GM20000 (cell line): ENCODE data around the gene CAMK4.

Source experiments
- DNase-seq: peaks from one replicate; pipeline ENCODE4 v3.0.0; 2012; ENCODE audit warnings: low spot score
- CTCF ChIP-seq: IDR thresholded peaks from 2 replicates; pipeline ENCODE4 v1.5.1; 2012; ENCODE audit warnings: mild to moderate bottlenecking, control low read depth; ENCODE audit errors: extremely low read depth, missing control alignments

The CAMK4 gene

DNA sequence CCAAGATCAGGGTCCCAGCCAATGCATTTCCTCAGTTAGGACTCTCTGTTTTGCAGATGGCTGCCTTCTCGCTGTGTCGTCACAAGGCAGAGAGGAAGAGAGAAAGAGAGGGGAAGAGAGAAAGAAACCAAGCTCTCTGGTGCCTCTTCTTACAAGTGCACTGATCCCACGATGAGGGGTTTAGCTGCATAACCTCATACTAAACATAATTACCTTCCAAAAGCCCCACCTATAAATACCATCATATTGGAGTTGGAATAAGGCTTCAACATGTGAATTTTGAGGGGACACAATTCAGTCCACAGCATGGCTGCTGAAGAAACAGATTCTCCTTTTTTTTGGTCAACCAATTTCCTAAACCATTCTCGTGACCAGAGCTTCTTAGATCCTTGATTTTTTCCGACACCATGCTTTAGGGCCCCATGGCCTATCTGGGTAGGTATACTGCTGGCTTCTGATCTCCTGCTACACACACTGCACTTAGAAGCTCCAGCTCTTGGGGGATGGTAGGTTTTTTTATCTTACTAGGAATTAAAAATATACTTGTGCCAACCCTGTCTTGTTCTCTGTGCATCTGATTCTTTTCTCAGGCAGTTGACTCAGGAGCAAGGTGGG lies 5.1 kb downstream of the CAMK4 start:
- TF ChIP-seq CTCF, result no peak
- DNase-seq, result no peak

DNA sequence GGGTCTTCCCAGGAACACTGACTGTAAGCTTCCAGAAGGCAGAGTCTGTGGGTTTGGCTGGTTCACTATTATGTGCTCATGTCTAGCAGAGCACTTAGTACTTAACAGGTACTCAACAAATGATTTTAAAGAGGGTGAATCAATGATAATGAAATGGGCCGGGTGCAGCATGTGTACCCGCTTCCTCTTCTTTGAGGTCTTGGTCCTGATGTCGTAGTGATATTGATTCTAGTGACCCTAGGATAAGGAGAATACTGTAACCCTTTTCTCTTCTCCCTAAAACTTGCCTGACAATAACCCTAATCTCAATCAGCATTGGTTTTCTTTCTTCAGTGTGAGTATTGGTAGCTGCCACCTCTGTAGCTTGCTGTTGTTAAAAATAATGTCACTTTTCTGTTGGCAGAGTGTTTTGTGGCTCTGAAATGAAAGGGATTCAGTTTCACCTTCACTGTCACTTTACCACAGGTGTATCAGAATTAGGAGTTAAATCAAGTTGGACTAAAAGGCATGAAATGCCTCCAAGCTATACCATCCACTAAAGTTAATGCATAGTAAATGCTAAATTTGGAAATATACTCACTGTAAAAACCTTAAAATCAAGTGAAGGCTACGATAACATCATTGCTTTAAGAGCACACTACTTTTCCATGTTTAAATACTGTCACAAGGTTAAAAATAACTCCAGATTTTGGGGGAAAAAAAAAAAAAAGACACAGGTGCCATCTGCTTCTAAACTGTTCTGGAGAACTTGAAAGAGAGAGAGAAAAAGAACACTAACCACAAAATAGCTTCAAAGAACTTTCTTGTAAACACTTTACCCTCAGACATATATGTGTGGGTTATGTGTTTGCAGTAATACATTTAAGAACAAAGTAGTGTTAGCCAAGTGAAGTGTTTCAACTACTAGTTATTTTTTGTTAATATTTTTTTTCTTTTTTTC lies 6.0 kb downstream of the CAMK4 start:
- DNase-seq, result no peak
- TF ChIP-seq CTCF, result no peak

GRCh38 chr5:111231119-111231518 lies 6.9 kb downstream of the CAMK4 start:
- TF ChIP-seq CTCF, result no peak
- no peak for DNase-seq

DNA sequence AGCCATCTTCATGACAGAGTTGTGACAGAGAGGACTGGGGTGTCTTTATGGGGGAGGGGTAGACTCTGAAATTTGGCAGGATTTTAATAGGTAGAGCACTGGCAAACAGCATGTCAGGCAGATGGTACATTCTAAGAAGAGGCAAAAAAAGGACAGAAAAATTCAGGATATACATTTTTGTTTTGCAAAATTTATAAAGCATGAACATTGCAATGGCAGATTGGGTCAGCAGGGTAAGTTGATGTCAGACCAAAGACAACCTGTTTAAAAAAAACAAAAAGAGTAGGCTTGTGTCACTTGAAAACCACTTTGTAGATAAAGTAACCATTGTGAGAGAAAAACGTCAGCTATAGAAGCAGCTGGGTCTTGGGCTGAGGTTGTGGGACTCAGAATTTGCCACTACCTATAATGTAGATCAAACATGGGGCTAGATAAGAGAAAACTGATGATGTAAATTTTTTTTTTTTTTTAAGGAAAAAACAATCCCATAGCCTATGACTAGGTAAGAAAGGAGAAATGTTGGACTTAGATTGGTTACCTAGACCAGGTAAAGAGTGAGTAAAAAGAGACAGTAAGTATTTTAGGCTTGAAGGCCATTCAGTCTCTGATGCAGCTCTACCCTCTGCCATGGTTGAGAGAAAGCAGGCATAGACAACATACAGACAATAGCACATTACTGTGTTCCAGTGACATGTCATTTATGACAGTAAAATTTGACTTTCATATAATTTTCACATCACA lies 8.3 kb downstream of the CAMK4 start:
- TF ChIP-seq CTCF, result no peak
- DNase-seq, result no peak

- no peak for DNase-seq
- TF ChIP-seq CTCF, result no peak
Measured at GRCh38 chr5:111233052-111233374, 8.8 kb downstream of the CAMK4 start.

- DNase-seq, result no peak
- no peak for TF ChIP-seq CTCF
Measured at GRCh38 chr5:111234125-111234524, 9.9 kb downstream of the CAMK4 start.

DNA sequence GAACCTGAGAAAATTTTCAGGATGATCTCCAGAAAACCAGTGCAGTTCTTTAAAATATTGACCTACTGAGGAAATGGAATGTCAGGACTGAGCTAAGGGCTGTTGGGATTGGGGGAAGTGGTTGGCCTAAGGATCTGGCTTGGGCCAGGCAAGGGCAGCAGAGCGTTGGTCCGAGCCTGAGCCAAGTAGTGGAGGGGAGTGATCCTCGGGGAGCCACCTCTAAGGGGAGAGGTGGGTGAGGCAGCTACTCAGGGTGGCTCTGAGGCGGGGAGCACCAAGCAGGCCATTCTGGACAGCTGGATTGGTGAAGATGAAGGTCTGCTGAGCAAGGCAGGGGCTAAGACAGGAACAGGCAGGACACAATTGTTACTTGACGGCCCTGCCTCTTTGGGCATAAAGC lies 11.5 kb downstream of the CAMK4 start:
- no peak for TF ChIP-seq CTCF
- DNase-seq, result no peak
